ENCODE data around the gene CDC42BPA.
"Not testable (repeated sequence)": the region's sequence is repeated elsewhere in the genome, so short reads cannot be mapped to it uniquely, and the experiment has no call there.

CDC42BPA gene

GRCh38 chr1:226965581-226966440, 352.5 kb downstream of the CDC42BPA start:
- DNase-seq (ENCODE audit: low read depth in 2 of 2) = no peak

- DNase-seq (ENCODE audit: low read depth in 2 of 2) = no peak
These were observed 353.4 kb downstream of the CDC42BPA start for GRCh38 chr1:226964611-226965486.

- no peak for DNase-seq (ENCODE audit: low read depth in 2 of 2)
These were observed 354.2 kb downstream of the CDC42BPA start for GRCh38 chr1:226964068-226964425.

- no peak for DNase-seq (ENCODE audit: low read depth in 2 of 2)
These were observed 355.6 kb downstream of the CDC42BPA start for GRCh38 chr1:226962421-226963391.

- no peak for DNase-seq (ENCODE audit: low read depth in 2 of 2)
These were observed 357.1 kb downstream of the CDC42BPA start for GRCh38 chr1:226960944-226961765.

- no peak for DNase-seq (ENCODE audit: low read depth in 2 of 2)
These were observed 358.0 kb downstream of the CDC42BPA start for GRCh38 chr1:226960256-226960655.

GRCh38 chr1:226958300-226958699, 360.0 kb downstream of the CDC42BPA start:
- no peak for DNase-seq (ENCODE audit: low read depth in 2 of 2)

- no peak for DNase-seq (ENCODE audit: low read depth in 2 of 2)
These were observed 360.6 kb downstream of the CDC42BPA start for GRCh38 chr1:226957714-226958113.

GRCh38 chr1:226956942-226957713, 361.2 kb downstream of the CDC42BPA start:
- no peak for DNase-seq (ENCODE audit: low read depth in 2 of 2)

- not testable (repeated sequence) for DNase-seq (ENCODE audit: low read depth in 2 of 2)
These were observed 362.4 kb downstream of the CDC42BPA start for GRCh38 chr1:226955857-226956256.

- DNase-seq (ENCODE audit: low read depth in 2 of 2) = no peak
These were observed 363.5 kb downstream of the CDC42BPA start for GRCh38 chr1:226954777-226955176.

- DNase-seq (ENCODE audit: low read depth in 2 of 2) = no peak
These were observed 364.0 kb downstream of the CDC42BPA start for GRCh38 chr1:226954337-226954736.

- no peak for DNase-seq (ENCODE audit: low read depth in 2 of 2)
These were observed 365.0 kb downstream of the CDC42BPA start for GRCh38 chr1:226953175-226953800.

GRCh38 chr1:226952118-226952441, 366.2 kb downstream of the CDC42BPA start:
- no peak for DNase-seq (ENCODE audit: low read depth in 2 of 2)

GRCh38 chr1:226951286-226952117, 366.8 kb downstream of the CDC42BPA start:
- no peak for DNase-seq (ENCODE audit: low read depth in 2 of 2)

GRCh38 chr1:226950871-226951270, 367.4 kb downstream of the CDC42BPA start:
- DNase-seq (ENCODE audit: low read depth in 2 of 2) = no peak

- no peak for DNase-seq (ENCODE audit: low read depth in 2 of 2)
These were observed 368.0 kb downstream of the CDC42BPA start for GRCh38 chr1:226950316-226950715.

- DNase-seq (ENCODE audit: low read depth in 2 of 2) = no peak
These were observed 368.9 kb downstream of the CDC42BPA start for GRCh38 chr1:226949401-226949800.

GRCh38 chr1:226948996-226949395, 369.3 kb downstream of the CDC42BPA start:
- DNase-seq (ENCODE audit: low read depth in 2 of 2) = no peak

Data from fibroblast of skin of left quadriceps (primary cell).